Smooth muscle cell of bladder (primary cell): ENCODE data around the gene OR13C9. TPM values are rescaled to one million over a fixed set of nuclear protein-coding genes. Genes with fewer than 3 reads are reported as not detected.

Experiments
- total RNA-seq: library from RNA; depleted of rRNA; stranded (reverse); fragments of >200 nt; gene quantifications from 2 replicates; pipeline ENCODE4 v1.2.3, GENCODE V29; 2014

The OR13C9 gene, protein sequence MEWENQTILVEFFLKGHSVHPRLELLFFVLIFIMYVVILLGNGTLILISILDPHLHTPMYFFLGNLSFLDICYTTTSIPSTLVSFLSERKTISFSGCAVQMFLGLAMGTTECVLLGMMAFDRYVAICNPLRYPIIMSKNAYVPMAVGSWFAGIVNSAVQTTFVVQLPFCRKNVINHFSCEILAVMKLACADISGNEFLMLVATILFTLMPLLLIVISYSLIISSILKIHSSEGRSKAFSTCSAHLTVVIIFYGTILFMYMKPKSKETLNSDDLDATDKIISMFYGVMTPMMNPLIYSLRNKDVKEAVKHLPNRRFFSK
- total RNA-seq: not detected in 2 replicates

DNA sequence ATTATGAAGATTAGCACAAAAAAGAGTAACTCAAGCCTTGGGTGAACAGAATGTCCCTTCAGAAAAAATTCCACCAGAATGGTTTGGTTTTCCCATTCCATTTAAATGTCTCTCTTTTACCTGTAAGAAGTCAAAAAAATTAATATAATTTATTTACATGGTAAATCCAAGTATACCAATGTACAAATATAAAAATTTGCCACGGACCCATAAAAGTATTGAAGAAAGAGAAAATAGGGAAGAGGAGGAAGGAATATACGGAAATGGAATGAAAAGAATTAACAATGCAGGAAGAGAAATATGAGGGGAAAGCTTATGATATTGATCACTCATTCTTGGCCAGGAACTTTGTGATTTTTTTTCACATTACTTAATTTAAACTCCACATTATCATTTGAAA, at the start of gene OR13C9:
TSS of gene OR13C9 (minus strand) at position 101 of the 400 bp plus-strand sequence. CDS start at position 101, 0 bp downstream.

DNA sequence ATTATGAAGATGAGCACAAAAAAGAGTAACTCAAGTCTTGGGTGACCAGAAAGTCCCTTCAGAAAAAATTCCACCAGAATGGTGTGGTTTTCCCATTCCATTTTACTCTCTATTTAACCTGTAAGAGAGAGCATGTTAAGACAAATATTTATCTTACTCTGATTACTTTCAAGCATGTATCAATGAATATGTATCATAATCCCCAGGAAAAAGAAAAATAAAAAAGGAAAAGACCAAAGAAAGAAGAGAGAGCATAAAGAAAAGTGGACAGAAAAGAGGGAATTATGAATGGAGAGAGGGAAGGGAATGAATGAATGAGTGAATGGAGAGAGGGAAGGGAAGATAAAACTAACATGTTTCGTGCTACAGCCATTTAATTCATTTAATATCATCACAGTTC, 12.5 kb downstream of the OR13C9 start, which contains the start of gene OR13C2:
TSS of gene OR13C2 (minus strand) at position 101 of the 400 bp plus-strand sequence. CDS start at position 101, 0 bp downstream.

GRCh38 chr9:104599313-104599712, 18.7 kb downstream of the OR13C9 start, which contains the start of gene OR13C5:
TSS of gene OR13C5 (minus strand) at chr9:104599413. CDS start at chr9:104599413, 0 bp downstream.

GRCh38 chr9:104568868-104569267, 49.1 kb downstream of the OR13C9 start, which contains the start of gene OR13C8:
TSS of gene OR13C8 (plus strand) at chr9:104569168. CDS start at chr9:104569168, 0 bp downstream.

Other genes with a start within 250 kb of the OR13C9 start
- gene OR13F1, start 113.9 kb downstream of the OR13C9 start, total RNA-seq: not detected in 2 replicates
- gene OR13C4, start 91.0 kb downstream of the OR13C9 start, total RNA-seq: not detected in 2 replicates
- not detected in 2 replicates for gene OR13C3, start 81.3 kb downstream of the OR13C9 start, total RNA-seq
- gene OR13C8, start 49.0 kb downstream of the OR13C9 start, total RNA-seq: not detected in 2 replicates
- not detected in 2 replicates for gene OR13C5, start 18.8 kb downstream of the OR13C9 start, total RNA-seq
- not detected in 2 replicates for gene OR13C2, start 12.6 kb downstream of the OR13C9 start, total RNA-seq
- not detected in 2 replicates for gene OR13D1, start 76.3 kb upstream of the OR13C9 start, total RNA-seq
- 23.0 and 27.0 TPM in 2 replicates for gene NIPSNAP3A, start 129.5 kb upstream of the OR13C9 start, total RNA-seq
- 0.85 and 1.2 TPM in 2 replicates for gene NIPSNAP3B, start 145.9 kb upstream of the OR13C9 start, total RNA-seq